Karpas-422 (cell line): ENCODE measurements around the gene MYCBPAP. TPM values are rescaled to one million over a fixed set of nuclear protein-coding genes. Genes with fewer than 3 reads are reported as not detected.

Source experiments
- DNase-seq: peaks from one replicate; pipeline ENCODE4 v3.0.0-alpha.2; 2015
- H2AFZ ChIP-seq: fragments of 200-600 bp; sonication (generic); 2 replicates; pipeline ENCODE4 v1.6.1; 2014; ENCODE audit warnings: antibody characterized with exemption, low read length, mixed read lengths
- H3K27ac ChIP-seq: fragments of 200-600 bp; sonication (generic); 2 replicates; pipeline ENCODE4 v1.5.1; 2014; ENCODE audit warnings: mild to moderate bottlenecking, low read length, moderate library complexity
- H3K27me3 ChIP-seq: fragments of 200-600 bp; sonication (generic); 2 replicates; pipeline ENCODE4 v1.6.1; 2014; ENCODE audit warnings: low read length, mixed read lengths
- H3K36me3 ChIP-seq: fragments of 200-600 bp; sonication (generic); 2 replicates; pipeline ENCODE4 v1.6.1; 2014; ENCODE audit warnings: low read length, mixed read lengths; ENCODE audit not compliant: insufficient read depth
- H3K4me1 ChIP-seq: fragments of 200-600 bp; sonication (generic); 2 replicates; pipeline ENCODE4 v1.6.1; 2014; ENCODE audit warnings: mild to moderate bottlenecking, low read length, mixed read lengths
- H3K4me2 ChIP-seq: fragments of 200-600 bp; sonication (generic); 2 replicates; pipeline ENCODE4 v1.6.1; 2014; ENCODE audit warnings: low read length, low read depth, mild to moderate bottlenecking; ENCODE audit not compliant: poor library complexity, severe bottlenecking
- H3K4me3 ChIP-seq: fragments of 200-600 bp; sonication (generic); 2 replicates; pipeline ENCODE4 v1.5.1; 2014; ENCODE audit warnings: mild to moderate bottlenecking, antibody characterized with exemption, low read length, mixed read lengths
- H3K79me2 ChIP-seq: fragments of 200-600 bp; sonication (generic); 2 replicates; pipeline ENCODE4 v1.6.1; 2014; ENCODE audit warnings: mild to moderate bottlenecking, low read length, mixed read lengths
- H3K9ac ChIP-seq: fragments of 200-600 bp; sonication (generic); 2 replicates; pipeline ENCODE4 v1.6.0; 2014; ENCODE audit warnings: low read length
- H3K9me2 ChIP-seq: fragments of 200-600 bp; sonication (generic), shearing (Covaris generic); replicated peaks from 2 replicates; pipeline ENCODE4 v1.6.0; 2014; ENCODE audit warnings: mild to moderate bottlenecking, low read length, moderate library complexity; ENCODE audit not compliant: insufficient read depth
- H3K9me3 ChIP-seq: fragments of 300-700, 200-600 bp; sonication (generic); 2 replicates; pipeline ENCODE4 v1.6.1; 2014; ENCODE audit warnings: low read length, mixed read lengths
- H4K20me1 ChIP-seq: fragments of 200-600 bp; sonication (generic); 2 replicates; pipeline ENCODE4 v1.6.1; 2014; ENCODE audit warnings: mild to moderate bottlenecking, antibody characterized with exemption, low read length, low read depth; ENCODE audit not compliant: insufficient read depth
- total RNA-seq: library from RNA; depleted of rRNA; stranded (reverse); fragments of >200 nt; shearing (Covaris generic); gene quantifications from 2 replicates; pipeline ENCODE4 v1.2.3, GENCODE V29; 2014; ENCODE audit warnings: low replicate concordance

Gene MYCBPAP
- total RNA-seq, 1 experiment from 2014 or later = 2.0 TPM

GRCh38 chr17:50514388-50514787 lies 6.1 kb downstream of the MYCBPAP start:
- Histone ChIP-seq H3K9me3 (no peaks in the 10 kb centered on the region), H3K4me2 (no peak overlapping the region), H2AFZ (no peak overlapping the region), H3K9ac (no peak overlapping the region), H3K27ac (no peak overlapping the region), H3K79me2 (no peaks in the 10 kb centered on the region), H3K9me2 (no peaks in the 10 kb centered on the region), H3K4me1 (peaks cover 8% of the 10 kb centered on the region), H4K20me1 (no peaks in the 10 kb centered on the region), H3K4me3 (no peak overlapping the region), H3K27me3 (no peaks in the 10 kb centered on the region), H3K36me3 (no peaks in the 10 kb centered on the region)
- no peak for DNase-seq

- no peak for DNase-seq
- Histone ChIP-seq H3K36me3 (no peaks in the 10 kb centered on the region), H3K4me3 (no peak overlapping the region), H3K27me3 (no peaks in the 10 kb centered on the region), H3K9me3 (no peaks in the 10 kb centered on the region), H3K4me2 (peak overlapping the region; percentile 7), H3K9me2 (no peaks in the 10 kb centered on the region), H3K79me2 (no peaks in the 10 kb centered on the region), H3K4me1 (peaks cover 8% of the 10 kb centered on the region), H3K9ac (no peak overlapping the region), H4K20me1 (no peaks in the 10 kb centered on the region), H3K27ac (no peak overlapping the region), H2AFZ (no peak overlapping the region)
Measured at GRCh38 chr17:50514936-50515702, 6.9 kb downstream of the MYCBPAP start.

GRCh38 chr17:50517011-50517410 lies 8.8 kb downstream of the MYCBPAP start:
- Histone ChIP-seq H3K9me3 (no peaks in the 10 kb centered on the region), H3K4me3 (no peak overlapping the region), H3K4me2 (no peak overlapping the region), H3K79me2 (no peaks in the 10 kb centered on the region), H2AFZ (no peak overlapping the region), H3K27ac (no peak overlapping the region), H3K27me3 (no peaks in the 10 kb centered on the region), H4K20me1 (no peaks in the 10 kb centered on the region), H3K4me1 (peaks cover 8% of the 10 kb centered on the region), H3K9me2 (no peaks in the 10 kb centered on the region), H3K36me3 (no peaks in the 10 kb centered on the region), H3K9ac (no peak overlapping the region)
- no peak for DNase-seq

- no peaks in the 10 kb centered on the region for H3K9me3 ChIP-seq
- H3K9me2 ChIP-seq = no peaks in the 10 kb centered on the region
- no peak for DNase-seq
- H3K4me1 ChIP-seq = peaks cover 8% of the 10 kb centered on the region
- no peaks in the 10 kb centered on the region for H3K27me3 ChIP-seq
- no peaks in the 10 kb centered on the region for H4K20me1 ChIP-seq
- no peak overlapping the region for H3K9ac ChIP-seq
- no peak overlapping the region for H3K4me3 ChIP-seq
- H3K79me2 ChIP-seq = no peaks in the 10 kb centered on the region
- no peak overlapping the region for H3K4me2 ChIP-seq
- no peaks in the 10 kb centered on the region for H3K36me3 ChIP-seq
- no peak overlapping the region for H2AFZ ChIP-seq
- H3K27ac ChIP-seq = no peak overlapping the region
Measured at GRCh38 chr17:50517504-50518383, 9.5 kb downstream of the MYCBPAP start.

- H4K20me1 ChIP-seq = no peaks in the 10 kb centered on the region
- no peak overlapping the region for H2AFZ ChIP-seq
- H3K4me3 ChIP-seq = no peak overlapping the region
- H3K4me1 ChIP-seq = peaks cover 8% of the 10 kb centered on the region
- no peaks in the 10 kb centered on the region for H3K9me2 ChIP-seq
- no peak overlapping the region for H3K9ac ChIP-seq
- H3K27me3 ChIP-seq = no peaks in the 10 kb centered on the region
- no peak for DNase-seq
- H3K4me2 ChIP-seq = no peak overlapping the region
- H3K27ac ChIP-seq = no peak overlapping the region
- H3K9me3 ChIP-seq = no peaks in the 10 kb centered on the region
- no peaks in the 10 kb centered on the region for H3K36me3 ChIP-seq
- no peaks in the 10 kb centered on the region for H3K79me2 ChIP-seq
Measured at GRCh38 chr17:50518384-50519023, 10.3 kb downstream of the MYCBPAP start.

- H3K27me3 ChIP-seq = no peaks in the 10 kb centered on the region
- no peak for DNase-seq
- no peaks in the 10 kb centered on the region for H3K9me2 ChIP-seq
- H4K20me1 ChIP-seq = no peaks in the 10 kb centered on the region
- H3K79me2 ChIP-seq = no peaks in the 10 kb centered on the region
- H3K4me1 ChIP-seq = peaks cover 8% of the 10 kb centered on the region
- H3K4me3 ChIP-seq = no peak overlapping the region
- H3K36me3 ChIP-seq = no peaks in the 10 kb centered on the region
- H3K9me3 ChIP-seq = no peaks in the 10 kb centered on the region
- H2AFZ ChIP-seq = no peak overlapping the region
- H3K27ac ChIP-seq = no peak overlapping the region
- H3K9ac ChIP-seq = no peak overlapping the region
- H3K4me2 ChIP-seq = no peak overlapping the region
Measured at GRCh38 chr17:50519141-50519834, 11.0 kb downstream of the MYCBPAP start.

- H4K20me1 ChIP-seq = no peaks in the 10 kb centered on the region
- H3K4me2 ChIP-seq = no peak overlapping the region
- no peaks in the 10 kb centered on the region for H3K9me2 ChIP-seq
- DNase-seq = no peak
- H3K9ac ChIP-seq = no peak overlapping the region
- peaks cover 4% of the 10 kb centered on the region for H3K4me1 ChIP-seq
- no peaks in the 10 kb centered on the region for H3K9me3 ChIP-seq
- H3K4me3 ChIP-seq = no peak overlapping the region
- H3K27me3 ChIP-seq = no peaks in the 10 kb centered on the region
- H3K36me3 ChIP-seq = no peaks in the 10 kb centered on the region
- H3K27ac ChIP-seq = no peak overlapping the region
- no peak overlapping the region for H2AFZ ChIP-seq
- no peaks in the 10 kb centered on the region for H3K79me2 ChIP-seq
Measured at GRCh38 chr17:50520483-50520882, 12.2 kb downstream of the MYCBPAP start.
